Endothelial cell of umbilical vein (primary cell): ENCODE measurements around the gene C1orf53. TPM values are rescaled to one million over a fixed set of nuclear protein-coding genes. Genes with fewer than 3 reads are reported as not detected.

Experiments
- BruUV-seq: library from RNA; stranded (reverse); fragments of 400-500 nt; replicated peaks from 2 replicates; lab custom pipeline; 2021; lab: Mats Ljungman, UMichigan
- CTCF ChIA-PET: fragments of 300-600, 350-600 bp; sonication (Branson Sonifier 250); formaldehyde crosslinking; loops from one replicate; lab custom pipeline; 2021; ENCODE audit warnings: antibody characterized with exemption, inconsistent platforms; lab: Charles Lee
- POLR2A ChIA-PET: fragments of 300-600, 350-600 bp; sonication (Branson Sonifier 250); formaldehyde crosslinking; loops from one replicate; lab custom pipeline; 2021; ENCODE audit warnings: antibody characterized with exemption, inconsistent platforms; lab: Charles Lee
- DNase-seq: peaks from one replicate; pipeline ENCODE4 v3.0.0-alpha.2; 2011; ENCODE audit warnings: low read depth, low spot score
- FAIRE-seq: peaks from 2 replicates; lab custom pipeline; 2011; peaks lifted over from hg19 to GRCh38; lab: Jason Lieb, UNC
- H2AFZ ChIP-seq: 2 replicates; pipeline ENCODE4 v1.6.0; 2012; ENCODE audit warnings: low read depth, low read length, control low read depth, inconsistent platforms
- H3K27ac ChIP-seq: 2 replicates; pipeline ENCODE4 v1.5.1; 2011; ENCODE audit warnings: low read depth, mild to moderate bottlenecking, control low read depth, low read length, moderate library complexity; ENCODE audit not compliant: insufficient read depth
- H3K27me3 ChIP-seq, 2 experiments: 2 replicates each; pipeline versions ENCODE4 v1.6.0 to v1.6.1; 2011; ENCODE audit warnings: low read length in 2 of 2, mixed read lengths in 1 of 2; ENCODE audit not compliant: control insufficient read depth in 2 of 2, insufficient read depth in 2 of 2
- H3K36me3 ChIP-seq, 2 experiments: 2 replicates in 1 of 2; 3 replicates in 1 of 2; pipeline ENCODE4 v1.5.1; 2011; ENCODE audit warnings: low read length in 2 of 2, mild to moderate bottlenecking in 1 of 2, moderate library complexity in 1 of 2; ENCODE audit not compliant: control insufficient read depth in 2 of 2, insufficient read depth in 2 of 2; ENCODE audit errors: extremely low read depth in 1 of 2
- H3K4me1 ChIP-seq: 3 replicates; pipeline ENCODE4 v1.5.1; 2011; ENCODE audit warnings: mild to moderate bottlenecking, low read length; ENCODE audit not compliant: control insufficient read depth, insufficient read depth; ENCODE audit errors: extremely low read depth
- H3K4me2 ChIP-seq: 2 replicates; pipeline ENCODE4 v1.6.1; 2011; ENCODE audit warnings: low read length, control low read depth, mixed read lengths; ENCODE audit not compliant: insufficient read depth
- H3K4me3 ChIP-seq, 3 experiments: fragments of 200-600 bp in 1 of 3; sonication (generic), shearing (Covaris generic) in 1 of 3; replicated peaks in 1 of 3; 2 replicates each; pipeline ENCODE4 v1.5.1; 2011 to 2016; ENCODE audit warnings: control low read depth in 3 of 3, low read length in 3 of 3, mild to moderate bottlenecking in 2 of 3, inconsistent platforms in 1 of 3, low read depth in 1 of 3, moderate library complexity in 1 of 3; ENCODE audit not compliant: insufficient read depth in 1 of 3
- H3K79me2 ChIP-seq: 2 replicates; pipeline ENCODE4 v1.6.0; 2012; ENCODE audit warnings: low read length, inconsistent platforms; ENCODE audit not compliant: control insufficient read depth, insufficient read depth
- H3K9ac ChIP-seq: replicated peaks from 2 replicates; pipeline ENCODE3; 2011; ENCODE audit warnings: low read length, control low read depth; ENCODE audit not compliant: insufficient read depth; ENCODE audit errors: extremely low read depth
- H3K9me1 ChIP-seq: replicated peaks from 3 replicates; pipeline ENCODE4 v1.6.0; 2011; ENCODE audit warnings: mild to moderate bottlenecking, low read length; ENCODE audit not compliant: control insufficient read depth, insufficient read depth; ENCODE audit errors: extremely low read depth
- H3K9me3 ChIP-seq: replicated peaks from 2 replicates; pipeline ENCODE4 v1.5.1; 2012; ENCODE audit warnings: low read length, inconsistent platforms; ENCODE audit not compliant: control insufficient read depth, insufficient read depth
- H4K20me1 ChIP-seq: replicated peaks from 2 replicates; pipeline ENCODE3; 2011; ENCODE audit warnings: mild to moderate bottlenecking, low read length; ENCODE audit not compliant: control insufficient read depth, insufficient read depth; ENCODE audit errors: extremely low read depth
- EZH2 ChIP-seq: IDR thresholded peaks from 2 replicates; pipeline ENCODE4 v1.6.1; 2012; ENCODE audit warnings: borderline replicate concordance, low read depth, mild to moderate bottlenecking, moderate library complexity, low read length, inconsistent platforms; ENCODE audit not compliant: severe bottlenecking
- FOS ChIP-seq: IDR thresholded peaks from 2 replicates; pipeline ENCODE4 v1.6.1; 2011; ENCODE audit warnings: mild to moderate bottlenecking, low read length, moderate library complexity, borderline replicate concordance; ENCODE audit not compliant: insufficient read depth
- GATA2 ChIP-seq: IDR thresholded peaks from 2 replicates; pipeline ENCODE4 v1.7.0; 2011; ENCODE audit warnings: low read depth, mild to moderate bottlenecking, moderate library complexity, mixed read lengths, low read length; ENCODE audit not compliant: insufficient read length, insufficient read depth
- JUN ChIP-seq: IDR thresholded peaks from 2 replicates; pipeline ENCODE4 v1.6.1; 2011; ENCODE audit warnings: borderline replicate concordance, low read depth; ENCODE audit not compliant: insufficient read length, insufficient read depth
- MYC ChIP-seq: IDR thresholded peaks from one replicate; pipeline ENCODE4 v1.6.1; 2011; ENCODE audit warnings: mild to moderate bottlenecking, low read depth, low read length
- POLR2A ChIP-seq: IDR thresholded peaks from 2 replicates; pipeline ENCODE4 v1.6.1; 2012; ENCODE audit warnings: low read depth, mild to moderate bottlenecking, control low read depth, low read length
- POLR2AphosphoS5 ChIP-seq: IDR thresholded peaks from 2 replicates; pipeline ENCODE4 v1.6.1; 2012; ENCODE audit warnings: low read depth, mild to moderate bottlenecking, control low read depth, low read length, moderate library complexity; ENCODE audit not compliant: insufficient read depth
- dilution Hi-C: fragments of 300-500 bp; cut with MboI; formaldehyde crosslinking; loops from one replicate; pipeline ENCODE4 v1.15.0; 2019; ENCODE audit warnings: low sequenced_read_pairs; ENCODE audit not compliant: extremely low pct_ligation_motif_present
- intact Hi-C: fragments of 100-400 bp; cut with micrococcal nuclease; formaldehyde crosslinking; loops from one replicate; pipeline ENCODE4 v1.10.0; 2022
- polyA plus RNA-seq, 4 experiments: library from polyadenylated mRNA; depleted of rRNA in 3 of 4; stranded (reverse) in 3 of 4; unstranded in 1 of 4; fragments of >200 nt; gene quantifications; 2 replicates each; pipeline versions ENCODE4 v1.2.1 to v1.2.3, GENCODE V29; 2011 to 2012; ENCODE audit warnings: missing spikeins in 1 of 4
- total RNA-seq: library from RNA; stranded (reverse); gene quantifications from 2 replicates; pipeline ENCODE4 v1.2.3, GENCODE V29; 2021
- TF ChIP-seq, protein P1 (sequence below), 2 donors: IDR thresholded peaks; 1 replicate in 1 of 2; 2 replicates in 1 of 2; pipeline ENCODE4 v1.5.1; 2011; ENCODE audit warnings: low read length in 2 of 2, mild to moderate bottlenecking in 2 of 2, moderate library complexity in 2 of 2, control low read depth in 1 of 2, inconsistent platforms in 1 of 2, low read depth in 1 of 2; ENCODE audit not compliant: insufficient read depth in 1 of 2; ENCODE audit errors: extremely low read depth in 1 of 2
- TF ChIP-seq, protein P2 (sequence below): IDR thresholded peaks from 2 replicates; pipeline ENCODE4 v1.6.1; 2011; ENCODE audit not compliant: insufficient read depth, insufficient read length

The C1orf53 gene
- total and polyA plus RNA-seq, 2 donors (not counting 3 experiments of a cell fraction or from before 2014, with no cell fraction given) = 3.5 to 6.5 TPM

GRCh38 chr1:197903196-197903514, 725 bp downstream of the C1orf53 start:
- Histone ChIP-seq H3K79me2 (no peaks in the 10 kb centered on the region), H3K27me3 (peaks cover 6 to 26% of the 10 kb centered on the region in 2 experiments), H3K36me3 (no peaks in the 10 kb centered on the region), H2AFZ (peak overlapping the region; percentile 100), H3K4me2 (peak overlapping the region; percentile 88), H3K4me1 (peaks cover 14% of the 10 kb centered on the region), H4K20me1 (no peaks in the 10 kb centered on the region), H3K9me1 (no peaks in the 10 kb centered on the region), H3K9me3 (no peaks in the 10 kb centered on the region), H3K9ac (peak overlapping the region; percentile 73), H3K4me3 (peak overlapping the region; percentile 29 to 76 (median 65)), H3K27ac (no peak overlapping the region)
- dilution Hi-C loops (no loop called here), intact Hi-C loops (loop anchor here (2.0 kb wide), 1 partner anchor 254 kb away; the partner anchor contains the start of gene NEK7)
- BruUV-seq = TSS peak; percentile 52
- FAIRE-seq (no peak), DNase-seq (no peak)
- POLR2A ChIA-PET = interaction anchor here (1.3 kb wide), 1 partner anchor 16 kb away, joined by 3 read pairs; no protein-coding TSS in a partner anchor
- CTCF ChIA-PET = interaction anchor here (0.7 to 2.2 kb wide), 13 partner anchors 8 to 383 kb away, joined by 3 to 10 read pairs (median 4); partner anchors contain the start of gene LHX9
- TF ChIP-seq, protein P1, sequence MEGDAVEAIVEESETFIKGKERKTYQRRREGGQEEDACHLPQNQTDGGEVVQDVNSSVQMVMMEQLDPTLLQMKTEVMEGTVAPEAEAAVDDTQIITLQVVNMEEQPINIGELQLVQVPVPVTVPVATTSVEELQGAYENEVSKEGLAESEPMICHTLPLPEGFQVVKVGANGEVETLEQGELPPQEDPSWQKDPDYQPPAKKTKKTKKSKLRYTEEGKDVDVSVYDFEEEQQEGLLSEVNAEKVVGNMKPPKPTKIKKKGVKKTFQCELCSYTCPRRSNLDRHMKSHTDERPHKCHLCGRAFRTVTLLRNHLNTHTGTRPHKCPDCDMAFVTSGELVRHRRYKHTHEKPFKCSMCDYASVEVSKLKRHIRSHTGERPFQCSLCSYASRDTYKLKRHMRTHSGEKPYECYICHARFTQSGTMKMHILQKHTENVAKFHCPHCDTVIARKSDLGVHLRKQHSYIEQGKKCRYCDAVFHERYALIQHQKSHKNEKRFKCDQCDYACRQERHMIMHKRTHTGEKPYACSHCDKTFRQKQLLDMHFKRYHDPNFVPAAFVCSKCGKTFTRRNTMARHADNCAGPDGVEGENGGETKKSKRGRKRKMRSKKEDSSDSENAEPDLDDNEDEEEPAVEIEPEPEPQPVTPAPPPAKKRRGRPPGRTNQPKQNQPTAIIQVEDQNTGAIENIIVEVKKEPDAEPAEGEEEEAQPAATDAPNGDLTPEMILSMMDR (IDR thresholded peaks at IDR 0.05; ENCODE audit: extremely low read depth in 1 of 2, insufficient read depth in 1 of 2, low read depth in 1 of 2, low read length in 2 of 2) = no peak
- TF ChIP-seq POLR2AphosphoS5 (no peak), EZH2 (no peak), JUN (no peak), POLR2A (no peak), GATA2 (no peak), FOS (no peak), MYC (no peak)
- TF ChIP-seq, protein P2, sequence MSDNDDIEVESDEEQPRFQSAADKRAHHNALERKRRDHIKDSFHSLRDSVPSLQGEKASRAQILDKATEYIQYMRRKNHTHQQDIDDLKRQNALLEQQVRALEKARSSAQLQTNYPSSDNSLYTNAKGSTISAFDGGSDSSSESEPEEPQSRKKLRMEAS = no peak
